Measurements from ENCODE around the gene DNAH17. TPM values are rescaled to one million over a fixed set of nuclear protein-coding genes. Genes with fewer than 3 reads are reported as not detected.

Gene DNAH17
- total and polyA plus RNA-seq, 2 donors (not counting 1 experiment from before 2014, with no cell fraction given) = 0.01 to 0.12 TPM

DNA sequence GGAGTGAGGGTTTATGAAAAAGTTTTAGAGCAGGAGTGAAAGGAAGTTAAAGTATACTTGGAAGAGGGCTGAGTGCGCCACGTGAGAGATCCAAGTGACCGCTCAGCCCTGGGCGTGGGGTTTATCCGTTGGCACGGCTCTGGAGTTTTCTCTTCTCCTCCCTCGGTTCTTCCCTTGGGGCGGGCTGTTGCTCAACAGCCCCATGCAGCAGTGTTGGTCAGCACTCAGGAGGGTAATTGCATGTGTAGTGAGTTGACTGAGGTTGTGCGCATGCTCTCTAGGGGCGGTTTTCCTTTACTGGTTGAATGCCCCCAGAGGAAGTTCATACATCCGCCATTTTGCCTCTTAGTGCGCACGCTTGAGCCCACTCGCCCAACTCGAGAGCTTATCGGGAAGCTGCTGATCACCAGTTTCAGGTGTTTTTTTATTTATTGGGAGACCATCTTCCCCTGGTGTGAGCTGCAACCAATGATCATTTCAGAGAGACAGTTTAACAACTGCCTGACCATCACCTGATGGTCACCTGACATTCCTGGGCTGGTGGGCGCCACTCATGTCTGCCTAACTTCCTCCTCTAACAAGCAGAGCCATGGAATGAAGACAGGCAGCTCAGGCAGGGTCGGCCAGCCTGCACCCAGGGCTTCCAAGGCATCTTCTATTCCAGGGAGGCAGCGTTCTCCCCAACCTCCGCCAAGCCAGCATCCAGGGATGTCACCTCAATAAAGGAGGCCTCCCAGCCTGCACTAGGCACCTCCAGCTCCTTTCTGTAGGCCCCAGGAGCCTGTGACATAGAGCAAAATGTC lies 41.3 kb upstream of the DNAH17 start:
- no peak overlapping the region for H3K4me3 ChIP-seq (ENCODE audit: control extremely low read depth in 1 of 5, extremely low read depth in 1 of 5, insufficient read depth in 1 of 5, low read depth in 2 of 5, low read length in 4 of 5)
- DNase-seq (no peak), ATAC-seq (ENCODE audit: low read depth) (no peak)
- TF ChIP-seq, protein P1, sequence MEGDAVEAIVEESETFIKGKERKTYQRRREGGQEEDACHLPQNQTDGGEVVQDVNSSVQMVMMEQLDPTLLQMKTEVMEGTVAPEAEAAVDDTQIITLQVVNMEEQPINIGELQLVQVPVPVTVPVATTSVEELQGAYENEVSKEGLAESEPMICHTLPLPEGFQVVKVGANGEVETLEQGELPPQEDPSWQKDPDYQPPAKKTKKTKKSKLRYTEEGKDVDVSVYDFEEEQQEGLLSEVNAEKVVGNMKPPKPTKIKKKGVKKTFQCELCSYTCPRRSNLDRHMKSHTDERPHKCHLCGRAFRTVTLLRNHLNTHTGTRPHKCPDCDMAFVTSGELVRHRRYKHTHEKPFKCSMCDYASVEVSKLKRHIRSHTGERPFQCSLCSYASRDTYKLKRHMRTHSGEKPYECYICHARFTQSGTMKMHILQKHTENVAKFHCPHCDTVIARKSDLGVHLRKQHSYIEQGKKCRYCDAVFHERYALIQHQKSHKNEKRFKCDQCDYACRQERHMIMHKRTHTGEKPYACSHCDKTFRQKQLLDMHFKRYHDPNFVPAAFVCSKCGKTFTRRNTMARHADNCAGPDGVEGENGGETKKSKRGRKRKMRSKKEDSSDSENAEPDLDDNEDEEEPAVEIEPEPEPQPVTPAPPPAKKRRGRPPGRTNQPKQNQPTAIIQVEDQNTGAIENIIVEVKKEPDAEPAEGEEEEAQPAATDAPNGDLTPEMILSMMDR (IDR thresholded peaks at IDR 0.05) = no peak
- TF ChIP-seq EZH2 (IDR thresholded peaks at IDR 0.05; ENCODE audit: borderline replicate concordance, insufficient read depth, low read depth, low read length, poor library complexity, severe bottlenecking) = no peak
- no peaks in the 10 kb centered on the region for H3K4me1 Mint-ChIP-seq
- no peaks in the 10 kb centered on the region for H4K20me1 ChIP-seq (ENCODE audit: control insufficient read depth, insufficient read depth, low read length, poor library complexity, severe bottlenecking)
- H3K27me3 Mint-ChIP-seq = no peaks in the 10 kb centered on the region
- H3K4me3 Mint-ChIP-seq = no peak overlapping the region
- peaks cover 0 to 9% (median 0%) of the 10 kb centered on the region in 3 donors for H3K9me3 ChIP-seq (ENCODE audit: control extremely low read depth in 1 of 3, control insufficient read depth in 2 of 3, insufficient read depth in 1 of 3, low read length in 2 of 3)
- H3K9ac ChIP-seq (ENCODE audit: low read length) = no peak overlapping the region
- CTCF ChIA-PET = no interaction called here
- POLR2A ChIA-PET = no interaction called here
- H3K4me2 ChIP-seq (replicated peaks; ENCODE audit: low read depth, low read length, poor library complexity, severe bottlenecking) = no peak overlapping the region
- 94% methylated on average over 16 of the region's 20 CpGs for WGBS (ENCODE audit: insufficient coverage)
- no peak overlapping the region for H3K27ac Mint-ChIP-seq
- intact Hi-C loops (cut with micrococcal nuclease) = no loop called here
- H3K4me1 ChIP-seq (ENCODE audit: control insufficient read depth in 2 of 2, insufficient read depth in 2 of 2, low read length in 2 of 2) = no peaks in the 10 kb centered on the region
- no peak overlapping the region for H2AFZ ChIP-seq (ENCODE audit: insufficient read depth, low read depth, low read length, poor library complexity, severe bottlenecking)
- no peaks in the 10 kb centered on the region for H3K9me3 Mint-ChIP-seq (ENCODE audit: insufficient read depth)
- no peak overlapping the region for H3K27ac ChIP-seq (ENCODE audit: low read length in 2 of 2)
- H3K79me2 ChIP-seq (ENCODE audit: control insufficient read depth, insufficient read depth, low read length) = no peaks in the 10 kb centered on the region
- no peaks in the 10 kb centered on the region for H3K27me3 ChIP-seq (replicated peaks in 1 of 4; ENCODE audit: control extremely low read depth in 1 of 4, control insufficient read depth in 3 of 4, insufficient read depth in 4 of 4, low read length in 3 of 4)
- no peaks in the 10 kb centered on the region for H3K36me3 ChIP-seq (replicated peaks in 1 of 2; ENCODE audit: control extremely low read depth in 1 of 2, control insufficient read depth in 1 of 2, extremely low read depth in 1 of 2, insufficient read depth in 2 of 2, low read length in 1 of 2)

DNA sequence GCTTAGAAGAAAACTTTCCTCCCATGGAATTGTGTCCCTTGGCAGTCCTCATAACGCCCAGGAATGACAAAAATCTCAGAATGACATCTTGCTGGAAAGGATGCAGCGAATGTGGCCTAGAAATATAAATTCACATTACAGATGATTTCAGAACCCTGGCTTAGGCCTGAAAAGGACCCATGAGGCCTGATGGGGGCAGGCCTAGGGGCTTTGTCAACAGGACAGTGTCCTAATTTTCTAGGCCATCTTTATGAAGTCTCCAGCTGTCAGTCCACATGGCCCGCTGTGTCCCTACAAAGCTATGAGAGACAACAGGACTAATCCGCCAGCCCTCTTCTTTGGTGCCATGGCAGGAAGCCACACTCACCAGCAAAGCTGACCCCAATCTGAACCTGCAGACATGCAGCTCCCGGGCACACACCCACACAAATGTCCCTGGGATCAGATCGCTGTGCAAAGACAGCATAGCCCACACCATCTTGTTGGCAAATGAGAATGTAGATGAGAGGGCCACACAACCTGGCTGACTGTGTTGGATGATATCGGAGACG lies 40.4 kb upstream of the DNAH17 start:
- H3K4me3 ChIP-seq (ENCODE audit: control extremely low read depth in 1 of 5, extremely low read depth in 1 of 5, insufficient read depth in 1 of 5, low read depth in 2 of 5, low read length in 4 of 5) = no peak overlapping the region
- no peaks in the 10 kb centered on the region for H3K79me2 ChIP-seq (ENCODE audit: control insufficient read depth, insufficient read depth, low read length)
- ChIA-PET CTCF (interaction anchor here (0.5 kb wide), 1 partner anchor 1996 kb away, joined by 4 read pairs; no protein-coding TSS in a partner anchor), POLR2A (no interaction called here)
- H3K27ac Mint-ChIP-seq = no peak overlapping the region
- no peaks in the 10 kb centered on the region for H3K27me3 Mint-ChIP-seq
- no peaks in the 10 kb centered on the region for H4K20me1 ChIP-seq (ENCODE audit: control insufficient read depth, insufficient read depth, low read length, poor library complexity, severe bottlenecking)
- no peaks in the 10 kb centered on the region for H3K36me3 ChIP-seq (replicated peaks in 1 of 2; ENCODE audit: control extremely low read depth in 1 of 2, control insufficient read depth in 1 of 2, extremely low read depth in 1 of 2, insufficient read depth in 2 of 2, low read length in 1 of 2)
- H3K9me3 Mint-ChIP-seq (ENCODE audit: insufficient read depth) = no peaks in the 10 kb centered on the region
- no peak overlapping the region for H3K4me3 Mint-ChIP-seq
- no peak for ATAC-seq (ENCODE audit: low read depth)
- no peaks in the 10 kb centered on the region for H3K4me1 Mint-ChIP-seq
- TF ChIP-seq EZH2 (IDR thresholded peaks at IDR 0.05; ENCODE audit: borderline replicate concordance, insufficient read depth, low read depth, low read length, poor library complexity, severe bottlenecking) = no peak
- TF ChIP-seq, protein P1 (IDR thresholded peaks at IDR 0.05) = no peak
- H3K4me2 ChIP-seq (replicated peaks; ENCODE audit: low read depth, low read length, poor library complexity, severe bottlenecking) = no peak overlapping the region
- H3K27me3 ChIP-seq (replicated peaks in 1 of 4; ENCODE audit: control extremely low read depth in 1 of 4, control insufficient read depth in 3 of 4, insufficient read depth in 4 of 4, low read length in 3 of 4) = no peaks in the 10 kb centered on the region
- no peaks in the 10 kb centered on the region for H3K4me1 ChIP-seq (ENCODE audit: control insufficient read depth in 2 of 2, insufficient read depth in 2 of 2, low read length in 2 of 2)
- H2AFZ ChIP-seq (ENCODE audit: insufficient read depth, low read depth, low read length, poor library complexity, severe bottlenecking) = no peak overlapping the region
- DNase-seq = no peak
- 92% methylated on average over 7 of the region's 8 CpGs for WGBS (ENCODE audit: insufficient coverage)
- H3K9me3 ChIP-seq (ENCODE audit: control extremely low read depth in 1 of 3, control insufficient read depth in 2 of 3, insufficient read depth in 1 of 3, low read length in 2 of 3) = peaks cover 0 to 10% (median 0%) of the 10 kb centered on the region in 3 donors
- H3K9ac ChIP-seq (ENCODE audit: low read length) = no peak overlapping the region
- intact Hi-C loops (cut with micrococcal nuclease) = no loop called here
- no peak overlapping the region for H3K27ac ChIP-seq (ENCODE audit: low read length in 2 of 2)
